ENCODE data around the gene RNF10.

DNA sequence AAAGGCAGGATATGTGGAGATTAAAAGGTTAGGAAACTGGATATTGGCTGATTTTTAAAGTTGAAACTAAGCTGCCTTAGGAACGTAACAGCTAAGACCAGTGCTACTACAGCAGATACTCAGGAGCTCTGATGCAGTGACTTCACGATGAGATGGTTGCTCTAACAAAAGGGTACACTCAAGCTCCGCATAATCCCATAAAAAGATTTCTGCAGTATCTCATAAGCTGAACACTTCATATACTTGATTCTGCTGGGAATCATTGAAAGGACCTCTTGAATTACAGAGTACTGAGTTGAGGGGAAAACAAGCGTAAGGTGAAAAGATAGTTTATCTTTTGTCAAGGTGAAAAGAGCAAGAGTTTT, 3.7 kb downstream of the RNF10 start:
- TF ChIP-seq POLR2A (IDR thresholded peaks at IDR 0.05; ENCODE audit: low read length) (no peak), GATA1 (IDR thresholded peaks at IDR 0.05; ENCODE audit: low read depth, low read length) (no peak)
